ENCODE results near the gene SLC7A10. TPM values are rescaled to one million over a fixed set of nuclear protein-coding genes. Genes with fewer than 3 reads are reported as not detected.
"Not testable (repeated sequence)": the region's sequence is repeated elsewhere in the genome, so short reads cannot be mapped to it uniquely, and the experiment has no call there.

SLC7A10 gene
- total RNA-seq, 1 donor from 2014 or later = not detected

GRCh38 chr19:33176670-33177416 lies 48.8 kb downstream of the SLC7A10 start:
- peaks cover 4% of the 10 kb centered on the region for H3K36me3 Mint-ChIP-seq (ENCODE audit: low read depth)
- H3K27ac Mint-ChIP-seq = peak overlapping the region; percentile 91
- peaks cover 24% of the 10 kb centered on the region for H3K4me1 Mint-ChIP-seq (ENCODE audit: low read depth)
- peak overlapping the region; percentile 87 for H3K4me3 Mint-ChIP-seq (ENCODE audit: low read depth)
- H3K27me3 Mint-ChIP-seq (ENCODE audit: low read depth) = peaks cover 5% of the 10 kb centered on the region
- peak; percentile 97 for DNase-seq (ENCODE audit: low spot score)
- no peaks in the 10 kb centered on the region for H3K9me3 Mint-ChIP-seq
- intact Hi-C loops (cut with micrococcal nuclease) = loop anchor here (1.0 to 5.0 kb wide), 5 partner anchors 17 to 485 kb away; partner anchors contain the start of genes FAAP24 and NUDT19

GRCh38 chr19:33175886-33176669 lies 49.6 kb downstream of the SLC7A10 start:
- Mint-ChIP-seq H3K36me3 (ENCODE audit: low read depth) (peaks cover 4% of the 10 kb centered on the region), H3K4me1 (ENCODE audit: low read depth) (peaks cover 24% of the 10 kb centered on the region), H3K27me3 (ENCODE audit: low read depth) (peaks cover 5% of the 10 kb centered on the region), H3K9me3 (no peaks in the 10 kb centered on the region), H3K27ac (peak overlapping the region; percentile 91), H3K4me3 (ENCODE audit: low read depth) (peak overlapping the region; percentile 87)
- no peak for DNase-seq (ENCODE audit: low spot score)
- intact Hi-C loops (cut with micrococcal nuclease) = loop anchor here (1.0 to 5.0 kb wide), 5 partner anchors 16 to 484 kb away; partner anchors contain the start of genes FAAP24 and NUDT19

DNA sequence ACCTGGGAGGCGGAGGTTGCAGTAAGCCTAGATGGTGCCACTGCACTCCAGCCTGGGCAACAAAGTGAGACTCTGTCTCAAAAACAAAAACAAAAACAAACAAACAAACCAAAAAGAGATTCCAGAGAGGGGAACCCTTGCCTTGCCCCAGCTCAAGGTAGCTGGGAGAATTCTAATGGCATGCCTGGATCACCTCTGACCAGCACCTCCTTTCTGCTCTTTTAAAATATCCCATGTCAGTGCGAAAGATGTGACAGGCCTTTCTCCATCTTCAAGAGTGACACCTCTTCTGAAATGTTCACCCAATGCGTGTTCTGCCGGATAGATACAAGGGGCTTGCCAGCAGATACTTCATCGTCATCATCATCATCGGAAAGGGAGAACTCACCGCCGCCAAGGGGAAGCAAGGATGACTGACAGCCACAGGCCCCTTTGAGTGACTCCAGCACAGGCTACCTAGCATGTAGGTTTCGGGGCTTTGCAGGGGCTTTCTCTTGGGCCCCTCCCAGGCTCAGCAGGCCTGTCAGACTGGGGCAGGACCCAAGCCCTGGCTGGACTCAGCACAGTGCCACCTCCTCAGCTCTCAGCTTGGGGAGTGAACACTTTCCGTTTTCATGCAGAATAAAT lies 50.4 kb downstream of the SLC7A10 start:
- peak overlapping the region; percentile 91 for H3K27ac Mint-ChIP-seq
- H3K36me3 Mint-ChIP-seq (ENCODE audit: low read depth) = peaks cover 4% of the 10 kb centered on the region
- intact Hi-C loops (cut with micrococcal nuclease) = loop anchor here (5.0 kb wide), 1 partner anchor 483 kb away; the partner anchor contains the start of gene NUDT19
- peaks cover 5% of the 10 kb centered on the region for H3K27me3 Mint-ChIP-seq (ENCODE audit: low read depth)
- DNase-seq (ENCODE audit: low spot score) = no peak
- H3K4me1 Mint-ChIP-seq (ENCODE audit: low read depth) = peaks cover 24% of the 10 kb centered on the region
- H3K4me3 Mint-ChIP-seq (ENCODE audit: low read depth) = peak overlapping the region; percentile 87
- H3K9me3 Mint-ChIP-seq = no peaks in the 10 kb centered on the region

- intact Hi-C loops (cut with micrococcal nuclease) = no loop called here
- no peak overlapping the region for H3K4me3 Mint-ChIP-seq (ENCODE audit: low read depth)
- DNase-seq (ENCODE audit: low spot score) = no peak
- peaks cover 2% of the 10 kb centered on the region for H3K27me3 Mint-ChIP-seq (ENCODE audit: low read depth)
- no peak overlapping the region for H3K27ac Mint-ChIP-seq
- H3K36me3 Mint-ChIP-seq (ENCODE audit: low read depth) = peaks cover 4% of the 10 kb centered on the region
- H3K4me1 Mint-ChIP-seq (ENCODE audit: low read depth) = peaks cover 24% of the 10 kb centered on the region
- peaks cover under 1% of the 10 kb centered on the region for H3K9me3 Mint-ChIP-seq
Observed at GRCh38 chr19:33174186-33174585, 51.5 kb downstream of the SLC7A10 start.

- no peak overlapping the region for H3K27ac Mint-ChIP-seq
- peaks cover 10% of the 10 kb centered on the region for H3K36me3 Mint-ChIP-seq (ENCODE audit: low read depth)
- H3K27me3 Mint-ChIP-seq (ENCODE audit: low read depth) = peaks cover 2% of the 10 kb centered on the region
- DNase-seq (ENCODE audit: low spot score) = no peak
- peaks cover 17% of the 10 kb centered on the region for H3K4me1 Mint-ChIP-seq (ENCODE audit: low read depth)
- intact Hi-C loops (cut with micrococcal nuclease) = no loop called here
- no peak overlapping the region for H3K4me3 Mint-ChIP-seq (ENCODE audit: low read depth)
- peaks cover 16% of the 10 kb centered on the region for H3K9me3 Mint-ChIP-seq
Observed at GRCh38 chr19:33171916-33172359, 53.7 kb downstream of the SLC7A10 start.

GRCh38 chr19:33171222-33171795 lies 54.3 kb downstream of the SLC7A10 start:
- intact Hi-C loops (cut with micrococcal nuclease) = no loop called here
- DNase-seq (ENCODE audit: low spot score) = no peak
- Mint-ChIP-seq H3K36me3 (ENCODE audit: low read depth) (peaks cover 10% of the 10 kb centered on the region), H3K4me3 (ENCODE audit: low read depth) (no peak overlapping the region), H3K27me3 (ENCODE audit: low read depth) (no peaks in the 10 kb centered on the region), H3K4me1 (ENCODE audit: low read depth) (peaks cover 16% of the 10 kb centered on the region), H3K27ac (no peak overlapping the region), H3K9me3 (peaks cover 16% of the 10 kb centered on the region)

- peaks cover 16% of the 10 kb centered on the region for H3K9me3 Mint-ChIP-seq
Observed at GRCh38 chr19:33168528-33168927, 57.1 kb downstream of the SLC7A10 start.

GRCh38 chr19:33167438-33167837 lies 58.2 kb downstream of the SLC7A10 start:
- H3K27me3 Mint-ChIP-seq (ENCODE audit: low read depth) = no peaks in the 10 kb centered on the region
- no peak overlapping the region for H3K4me3 Mint-ChIP-seq (ENCODE audit: low read depth)
- H3K4me1 Mint-ChIP-seq (ENCODE audit: low read depth) = peaks cover 6% of the 10 kb centered on the region
- no peak for DNase-seq (ENCODE audit: low spot score)
- H3K27ac Mint-ChIP-seq = no peak overlapping the region
- H3K36me3 Mint-ChIP-seq (ENCODE audit: low read depth) = peaks cover 7% of the 10 kb centered on the region
- intact Hi-C loops (cut with micrococcal nuclease) = no loop called here
- peaks cover 16% of the 10 kb centered on the region for H3K9me3 Mint-ChIP-seq

More at GRCh38 chr19:33168528-33168927, 57.1 kb downstream of the SLC7A10 start:
- Mint-ChIP-seq H3K27me3 (ENCODE audit: low read depth) (no peaks in the 10 kb centered on the region), H3K27ac (no peak overlapping the region), H3K4me1 (ENCODE audit: low read depth) (peaks cover 7% of the 10 kb centered on the region), H3K4me3 (ENCODE audit: low read depth) (no peak overlapping the region), H3K36me3 (ENCODE audit: low read depth) (peaks cover 10% of the 10 kb centered on the region)
- intact Hi-C loops (cut with micrococcal nuclease) = no loop called here
- no peak for DNase-seq (ENCODE audit: low spot score)

DNA sequence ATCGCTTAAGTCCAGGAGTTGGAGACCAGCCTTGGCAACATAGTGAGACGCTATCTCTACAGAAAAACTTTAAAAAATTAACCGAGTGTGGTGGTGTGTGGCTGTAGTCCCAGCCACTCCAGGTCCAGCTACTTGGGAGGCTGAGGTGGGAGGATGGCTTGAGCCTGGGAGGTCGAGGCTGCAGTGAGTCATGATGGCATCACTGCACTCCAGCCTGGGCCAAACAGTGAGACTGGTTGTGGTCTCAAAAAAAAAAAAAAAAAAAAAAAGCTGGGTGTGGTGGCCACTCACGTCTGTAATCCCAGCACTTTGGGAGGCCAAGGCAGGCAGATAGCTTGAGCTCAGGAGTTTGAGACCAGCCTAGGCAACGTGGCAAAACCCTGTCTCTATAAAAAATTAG lies 59.6 kb downstream of the SLC7A10 start:
- intact Hi-C loops (cut with micrococcal nuclease); H3K27ac Mint-ChIP-seq; H3K36me3 Mint-ChIP-seq (ENCODE audit: low read depth); DNase-seq (ENCODE audit: low spot score); H3K4me3 Mint-ChIP-seq (ENCODE audit: low read depth); H3K27me3 Mint-ChIP-seq (ENCODE audit: low read depth): not testable (repeated sequence)
- peaks cover 16% of the 10 kb centered on the region for H3K9me3 Mint-ChIP-seq
- H3K4me1 Mint-ChIP-seq (ENCODE audit: low read depth) = peaks cover 10% of the 10 kb centered on the region

- Mint-ChIP-seq H3K36me3 (ENCODE audit: low read depth) (peaks cover 5% of the 10 kb centered on the region), H3K4me3 (ENCODE audit: low read depth) (no peak overlapping the region), H3K9me3 (peaks cover 9% of the 10 kb centered on the region), H3K27ac (no peak overlapping the region), H3K27me3 (ENCODE audit: low read depth) (no peaks in the 10 kb centered on the region), H3K4me1 (ENCODE audit: low read depth) (peaks cover 25% of the 10 kb centered on the region)
- intact Hi-C loops (cut with micrococcal nuclease) = no loop called here
- no peak for DNase-seq (ENCODE audit: low spot score)
Observed at GRCh38 chr19:33163481-33163880, 62.2 kb downstream of the SLC7A10 start.

- Mint-ChIP-seq H3K9me3 (no peaks in the 10 kb centered on the region), H3K27ac (peak overlapping the region; percentile 89), H3K4me1 (ENCODE audit: low read depth) (peaks cover 35% of the 10 kb centered on the region), H3K36me3 (ENCODE audit: low read depth) (no peaks in the 10 kb centered on the region), H3K4me3 (ENCODE audit: low read depth) (no peak overlapping the region), H3K27me3 (ENCODE audit: low read depth) (no peaks in the 10 kb centered on the region)
- no peak for DNase-seq (ENCODE audit: low spot score)
- intact Hi-C loops (cut with micrococcal nuclease) = no loop called here
Observed at GRCh38 chr19:33161201-33161600, 64.4 kb downstream of the SLC7A10 start.

GRCh38 chr19:33159893-33160292 lies 65.8 kb downstream of the SLC7A10 start:
- H3K4me1 Mint-ChIP-seq (ENCODE audit: low read depth) = peaks cover 35% of the 10 kb centered on the region
- no peak overlapping the region for H3K4me3 Mint-ChIP-seq (ENCODE audit: low read depth)
- intact Hi-C loops (cut with micrococcal nuclease) = loop anchor here (1.0 kb wide), 1 partner anchor 16 kb away; no protein-coding TSS in a partner anchor
- no peaks in the 10 kb centered on the region for H3K27me3 Mint-ChIP-seq (ENCODE audit: low read depth)
- no peaks in the 10 kb centered on the region for H3K9me3 Mint-ChIP-seq
- H3K27ac Mint-ChIP-seq = peak overlapping the region; percentile 89
- no peak for DNase-seq (ENCODE audit: low spot score)
- H3K36me3 Mint-ChIP-seq (ENCODE audit: low read depth) = no peaks in the 10 kb centered on the region
